HEK293 (cell line): ENCODE results near the gene FNDC10.

Source experiments
- CTCF ChIA-PET: fragments of 350-600 bp; formaldehyde crosslinking; extraction: SDS; loops from one replicate; lab custom pipeline; 2021; ENCODE audit warnings: antibody characterized with exemption; lab: Yijun Ruan, JAX
- POLR2A ChIA-PET: fragments of 300-600 bp; formaldehyde crosslinking; extraction: SDS; loops from one replicate; lab custom pipeline; 2020; ENCODE audit warnings: antibody characterized with exemption, inconsistent platforms; lab: Yijun Ruan, JAX
- H3K27ac ChIP-seq: fragments of 200-500 bp; sonication (Bioruptor generic); 2 replicates; pipeline ENCODE4 v1.5.1; 2014; ENCODE audit warnings: low read depth, low read length, control low read depth, inconsistent platforms; ENCODE audit errors: extremely low read depth
- H3K36me3 ChIP-seq, 2 experiments: fragments of 200-500 bp in 1 of 2; sonication (Bioruptor generic) in 1 of 2; 1 replicate in 1 of 2; 2 replicates in 1 of 2; pipeline ENCODE4 v1.5.1; 2014 to 2017; ENCODE audit warnings: inconsistent platforms in 2 of 2, low read length in 2 of 2; ENCODE audit not compliant: control insufficient read depth in 2 of 2, insufficient read depth in 1 of 2
- H3K4me1 ChIP-seq: fragments of 200-500 bp; sonication (Bioruptor generic); 2 replicates; pipeline ENCODE4 v1.5.1; 2014; ENCODE audit warnings: mild to moderate bottlenecking, low read length, inconsistent platforms; ENCODE audit not compliant: control insufficient read depth, insufficient read depth
- H3K4me3 ChIP-seq: 2 replicates; pipeline ENCODE4 v1.5.1; 2011; ENCODE audit warnings: low read depth, mild to moderate bottlenecking, control low read depth, low read length, moderate library complexity
- H3K9me3 ChIP-seq: fragments of 200-500 bp; sonication (Bioruptor generic); 2 replicates; pipeline ENCODE4 v1.5.1; 2014; ENCODE audit warnings: low read depth, low read length, inconsistent platforms; ENCODE audit not compliant: control insufficient read depth, insufficient read depth
- BCL6B ChIP-seq: fragments of 450-650 bp; formaldehyde crosslinking; IDR thresholded peaks from 2 replicates; pipeline ENCODE4 v1.5.1; 2017; ENCODE audit warnings: missing biosample characterization, missing genetic modification characterization
- PRDM1 ChIP-seq: fragments of 450-650 bp; formaldehyde crosslinking; IDR thresholded peaks from 2 replicates; pipeline ENCODE4; 2016; ENCODE audit warnings: missing biosample characterization, missing genetic modification characterization
- SETDB1 ChIP-seq: IDR thresholded peaks from one replicate; pipeline ENCODE4 v1.6.1; 2017; ENCODE audit warnings: mild to moderate bottlenecking, low read length, moderate library complexity, mixed read lengths; ENCODE audit not compliant: insufficient read length
- TCF7L2 ChIP-seq: IDR thresholded peaks from 2 replicates; pipeline ENCODE4 v1.6.1; 2011; ENCODE audit warnings: low read depth, mild to moderate bottlenecking, inconsistent platforms, low read length, moderate library complexity, borderline replicate concordance
- TRIM28 ChIP-seq: IDR thresholded peaks from 2 replicates; pipeline ENCODE4 v1.6.1; 2011; ENCODE audit warnings: low read length, control low read depth, borderline replicate concordance
- ZBTB8A ChIP-seq: fragments of 450-650 bp; formaldehyde crosslinking; IDR thresholded peaks from 2 replicates; pipeline ENCODE4 v1.5.1; 2016; ENCODE audit warnings: missing biosample characterization, missing genetic modification characterization
- ZNF121 ChIP-seq: fragments of 450-650 bp; formaldehyde crosslinking; IDR thresholded peaks from 2 replicates; pipeline ENCODE4 v1.5.1; 2016; ENCODE audit warnings: missing biosample characterization, missing genetic modification characterization
- ZNF248 ChIP-seq: fragments of 450-650 bp; formaldehyde crosslinking; IDR thresholded peaks from 2 replicates; pipeline ENCODE4 v1.5.1; 2017; ENCODE audit warnings: missing biosample characterization, missing genetic modification characterization
- ZNF280C ChIP-seq: fragments of 450-650 bp; formaldehyde crosslinking; IDR thresholded peaks from 2 replicates; pipeline ENCODE4 v1.5.1; 2016; ENCODE audit warnings: missing biosample characterization, missing genetic modification characterization
- ZNF354C ChIP-seq: fragments of 450-650 bp; formaldehyde crosslinking; IDR thresholded peaks from 2 replicates; pipeline ENCODE4 v1.5.1; 2016; ENCODE audit warnings: missing biosample characterization, missing genetic modification characterization, low read depth, borderline replicate concordance
- ZNF433 ChIP-seq: fragments of 450-650 bp; formaldehyde crosslinking; IDR thresholded peaks from 2 replicates; pipeline ENCODE4 v1.5.1; 2016; ENCODE audit warnings: missing biosample characterization, missing genetic modification characterization, low read depth
- ZNF561 ChIP-seq: fragments of 450-650 bp; IDR thresholded peaks from 2 replicates; pipeline ENCODE4 v1.5.1; 2018; ENCODE audit warnings: missing biosample characterization, missing genetic modification characterization, borderline replicate concordance
- ZNF776 ChIP-seq: fragments of 450-650 bp; formaldehyde crosslinking; IDR thresholded peaks from 2 replicates; pipeline ENCODE4 v1.5.0; 2017; ENCODE audit warnings: missing biosample characterization, missing genetic modification characterization, borderline replicate concordance
- ZSCAN16 ChIP-seq: fragments of 450-650 bp; formaldehyde crosslinking; IDR thresholded peaks from 2 replicates; pipeline ENCODE4 v1.5.1; 2016; ENCODE audit warnings: missing biosample characterization, missing genetic modification characterization
- TF ChIP-seq, protein P1 (sequence below): fragments of 450-650 bp; formaldehyde crosslinking; IDR thresholded peaks from 2 replicates; pipeline ENCODE4 v1.5.1; 2016; ENCODE audit warnings: missing biosample characterization, missing genetic modification characterization, borderline replicate concordance

Gene FNDC10

GRCh38 chr1:1569341-1569740 is 30.6 kb downstream of the FNDC10 start:
- TF ChIP-seq ZNF121 (tag by site-specific recombination) (peak; percentile 39; the same call in 1 of the 2 replicates), PRDM1 (no peak)
- Histone ChIP-seq H3K4me1 (no peaks in the 10 kb centered on the region), H3K27ac (no peak overlapping the region), H3K36me3 (peaks cover 13 to 56% of the 10 kb centered on the region in 2 experiments; a peak in 2 of 3 replicates), H3K9me3 (no peaks in the 10 kb centered on the region), H3K4me3 (no peak overlapping the region)
- CTCF ChIA-PET, result no interaction called here
- POLR2A ChIA-PET, result interaction anchor here (1.1 kb wide), 1 partner anchor 62 kb away, joined by 8 read pairs; no protein-coding TSS in a partner anchor

GRCh38 chr1:1567891-1568291 is 32.0 kb downstream of the FNDC10 start:
- ChIA-PET CTCF (no interaction called here), POLR2A (interaction anchor here (1.1 kb wide), 1 partner anchor 11 kb away, joined by 4 read pairs; no protein-coding TSS in a partner anchor)
- no peak overlapping the region for H3K4me3 ChIP-seq
- H3K9me3 ChIP-seq, result no peaks in the 10 kb centered on the region
- peaks cover 20 to 69% of the 10 kb centered on the region in 2 experiments; a peak in 2 of 3 replicates for H3K36me3 ChIP-seq
- no peaks in the 10 kb centered on the region for H3K4me1 ChIP-seq
- no peak overlapping the region for H3K27ac ChIP-seq
- TF ChIP-seq BCL6B (no peak), ZNF354C (tag by site-specific recombination) (no peak)
- TF ChIP-seq, all 188 proteins: peak for 0

GRCh38 chr1:1567152-1567875 is 32.6 kb downstream of the FNDC10 start:
- Histone ChIP-seq H3K4me3 (no peak overlapping the region), H3K36me3 (peaks cover 20 to 70% of the 10 kb centered on the region in 2 experiments; a peak in 2 of 3 replicates), H3K9me3 (no peaks in the 10 kb centered on the region), H3K4me1 (no peaks in the 10 kb centered on the region), H3K27ac (no peak overlapping the region)
- TF ChIP-seq, protein P1, sequence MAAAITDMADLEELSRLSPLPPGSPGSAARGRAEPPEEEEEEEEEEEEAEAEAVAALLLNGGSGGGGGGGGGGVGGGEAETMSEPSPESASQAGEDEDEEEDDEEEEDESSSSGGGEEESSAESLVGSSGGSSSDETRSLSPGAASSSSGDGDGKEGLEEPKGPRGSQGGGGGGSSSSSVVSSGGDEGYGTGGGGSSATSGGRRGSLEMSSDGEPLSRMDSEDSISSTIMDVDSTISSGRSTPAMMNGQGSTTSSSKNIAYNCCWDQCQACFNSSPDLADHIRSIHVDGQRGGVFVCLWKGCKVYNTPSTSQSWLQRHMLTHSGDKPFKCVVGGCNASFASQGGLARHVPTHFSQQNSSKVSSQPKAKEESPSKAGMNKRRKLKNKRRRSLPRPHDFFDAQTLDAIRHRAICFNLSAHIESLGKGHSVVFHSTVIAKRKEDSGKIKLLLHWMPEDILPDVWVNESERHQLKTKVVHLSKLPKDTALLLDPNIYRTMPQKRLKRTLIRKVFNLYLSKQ (tag by site-specific recombination), result no peak
- TF ChIP-seq SETDB1, result no peak
- no peak for TF ChIP-seq ZNF433 (tag by site-specific recombination)
- TF ChIP-seq TCF7L2, result no peak
- no peak for TF ChIP-seq ZNF248 (tag by site-specific recombination)
- no peak for TF ChIP-seq ZNF121 (tag by site-specific recombination)
- TF ChIP-seq ZNF776, result no peak
- no peak for TF ChIP-seq TRIM28
- POLR2A ChIA-PET, result interaction anchor here (1.1 to 1.6 kb wide), 2 partner anchors 11 to 48 kb away, joined by 4 read pairs; partner anchors contain the start of gene MIB2
- CTCF ChIA-PET, result no interaction called here

DNA sequence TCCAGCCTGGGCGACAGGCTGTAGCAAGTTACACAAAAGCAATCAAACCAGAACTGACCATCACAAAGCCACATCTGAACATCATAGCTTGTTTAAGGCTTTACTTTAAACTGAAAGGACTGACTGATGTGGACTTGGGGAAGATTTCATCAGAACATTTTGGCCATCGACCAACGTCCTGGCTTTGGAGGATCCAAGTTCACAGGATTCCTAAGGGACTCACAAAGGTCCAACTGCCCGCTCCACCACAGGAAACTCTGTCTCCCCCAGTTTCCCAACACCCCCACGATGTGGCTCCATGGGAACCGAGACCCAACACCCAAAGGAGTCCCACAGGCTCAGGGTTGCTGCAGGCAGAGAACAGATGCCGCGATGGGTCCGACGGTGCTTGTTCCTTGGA is 34.6 kb downstream of the FNDC10 start:
- no peak overlapping the region for H3K4me3 ChIP-seq
- TF ChIP-seq ZBTB8A (tag by site-specific recombination) (no peak), ZSCAN16 (tag by site-specific recombination) (no peak), ZNF280C (no peak), ZNF561 (no peak)
- ChIA-PET POLR2A (interaction anchor here (0.7 to 1.6 kb wide), 2 partner anchors 50 to 159 kb away, joined by 3 to 4 read pairs; partner anchors contain the start of gene MIB2), CTCF (no interaction called here)
- H3K36me3 ChIP-seq, result peaks cover 15 to 78% of the 10 kb centered on the region in 2 experiments; a peak in 2 of 3 replicates
- no peaks in the 10 kb centered on the region for H3K4me1 ChIP-seq
- H3K9me3 ChIP-seq, result no peaks in the 10 kb centered on the region
- no peak overlapping the region for H3K27ac ChIP-seq
